ENCODE results near the gene PRTG.
"Not testable (repeated sequence)": the region's sequence is repeated elsewhere in the genome, so short reads cannot be mapped to it uniquely, and the experiment has no call there.

PRTG gene

DNA sequence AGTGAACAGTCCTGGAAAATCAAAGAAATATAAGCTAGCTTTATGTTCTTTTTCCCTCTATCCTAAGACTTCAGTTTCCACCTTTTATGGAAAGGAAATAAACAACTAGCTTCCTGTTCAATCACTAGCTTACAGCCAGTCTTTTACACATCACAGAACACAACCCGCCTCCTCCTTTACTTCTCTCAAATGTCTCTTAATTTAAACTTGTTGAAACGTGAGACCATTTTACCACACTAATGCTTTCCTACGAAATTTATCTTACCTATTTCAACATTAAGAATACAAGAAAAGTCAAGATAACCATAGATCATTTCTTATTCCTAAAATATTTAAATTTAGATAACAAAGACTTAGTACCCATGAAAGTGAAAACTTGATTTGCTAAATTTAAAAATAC lies 6.2 kb downstream of the PRTG start:
- DNase-seq (ENCODE audit: insufficient read length, low spot score) (no peak), FAIRE-seq (no peak)
- TF ChIP-seq PAX5 (IDR thresholded peaks at IDR 0.05; ENCODE audit: insufficient read depth, low read length, severe bottlenecking) (no peak), SPI1 (IDR thresholded peaks at IDR 0.05; ENCODE audit: low read depth, low read length) (no peak), POU2F2 (IDR thresholded peaks at IDR 0.05; ENCODE audit: low read depth, low read length) (no peak), POLR2A (IDR thresholded peaks at IDR 0.05; ENCODE audit: low read depth, low read length) (no peak), POLR2AphosphoS5 (IDR thresholded peaks at IDR 0.05; ENCODE audit: low read depth, low read length) (no peak), TAF1 (IDR thresholded peaks at IDR 0.05; ENCODE audit: low read depth, low read length) (no peak)

DNA sequence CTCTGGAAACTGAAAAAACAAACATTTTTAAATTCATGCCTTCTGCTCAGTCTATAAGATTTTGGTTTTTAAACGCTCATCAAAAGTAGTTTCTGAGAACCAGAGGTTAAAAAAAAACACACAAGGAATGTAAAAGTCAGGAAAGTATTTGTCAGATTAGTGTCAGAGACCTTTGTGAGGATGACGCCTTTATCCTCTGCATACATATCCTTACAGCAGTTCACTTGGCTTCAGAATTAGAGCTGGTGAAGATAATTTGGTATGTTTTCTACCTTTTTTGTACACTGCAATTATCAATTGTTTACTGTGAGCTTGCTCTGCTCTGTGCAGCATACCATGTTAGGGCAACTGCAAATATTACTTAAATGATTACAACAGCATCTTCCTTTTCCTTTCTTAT lies 8.3 kb downstream of the PRTG start:
- DNase-seq (ENCODE audit: insufficient read length, low spot score) (no peak), FAIRE-seq (no peak)
- no peak for TF ChIP-seq POLR2AphosphoS5 (IDR thresholded peaks at IDR 0.05; ENCODE audit: low read depth, low read length)
- TF ChIP-seq TAF1 (IDR thresholded peaks at IDR 0.05; ENCODE audit: low read depth, low read length) = no peak
- TF ChIP-seq POU2F2 (IDR thresholded peaks at IDR 0.05; ENCODE audit: low read depth, low read length) = no peak
- TF ChIP-seq PAX5 (IDR thresholded peaks at IDR 0.05; ENCODE audit: insufficient read depth, low read length, severe bottlenecking) = no peak
- no peak for TF ChIP-seq POLR2A (IDR thresholded peaks at IDR 0.05; ENCODE audit: low read depth, low read length)
- TF ChIP-seq SPI1 (IDR thresholded peaks at IDR 0.05; ENCODE audit: low read depth, low read length) = no peak

DNA sequence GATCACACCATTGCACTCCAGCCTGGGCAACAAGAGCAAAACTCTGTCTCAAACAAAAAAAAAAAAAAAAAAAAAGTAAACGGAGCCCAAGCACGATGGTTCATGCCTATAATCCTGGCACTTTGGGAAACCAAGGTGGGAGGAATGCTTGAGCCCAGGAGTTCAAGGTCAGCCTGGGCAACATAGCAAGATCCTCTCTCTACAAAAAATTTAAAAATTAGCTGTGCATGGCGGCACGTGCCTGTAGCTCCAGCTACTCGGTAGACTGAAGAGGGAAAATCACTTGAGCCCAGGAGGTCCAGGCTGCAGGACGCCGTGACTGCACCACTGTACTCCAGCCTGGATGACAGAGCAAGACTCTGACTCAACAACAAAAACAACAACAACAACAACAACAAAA lies 9.5 kb downstream of the PRTG start:
- DNase-seq (ENCODE audit: insufficient read length, low spot score); FAIRE-seq: not testable (repeated sequence)

DNA sequence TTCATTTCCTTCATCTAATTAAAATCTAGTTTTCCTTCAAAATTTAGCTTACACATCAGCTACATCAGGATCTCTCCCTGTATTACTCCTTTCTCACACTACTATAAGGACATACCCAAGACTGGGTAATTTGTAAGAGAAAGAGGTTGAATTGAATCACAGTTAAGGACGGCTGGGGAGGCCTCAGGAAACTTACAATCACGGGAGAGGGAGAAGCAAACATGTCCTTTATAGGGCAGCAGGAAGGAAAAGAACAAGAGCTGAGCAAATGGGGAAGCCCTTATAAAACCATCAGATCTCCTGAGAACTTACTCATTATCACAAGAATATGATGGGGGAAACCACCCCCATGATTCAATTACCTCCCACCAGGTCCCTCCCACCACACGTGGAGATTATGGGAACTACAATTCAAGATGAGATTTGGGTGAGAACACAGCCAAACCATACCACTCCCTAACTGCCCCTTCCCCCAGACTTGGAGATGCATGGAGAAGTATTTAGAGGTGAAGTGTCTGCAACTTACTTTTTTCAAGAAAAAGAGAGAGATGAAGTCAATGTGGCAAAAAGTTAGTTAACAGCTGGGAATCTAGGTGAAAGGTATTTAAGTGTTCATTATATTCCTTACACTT lies 21.3 kb downstream of the PRTG start:
- TF ChIP-seq TAF1 (IDR thresholded peaks at IDR 0.05; ENCODE audit: low read depth, low read length) = no peak
- TF ChIP-seq POLR2AphosphoS5 (IDR thresholded peaks at IDR 0.05; ENCODE audit: low read depth, low read length) = no peak
- no peak for TF ChIP-seq POLR2A (IDR thresholded peaks at IDR 0.05; ENCODE audit: low read depth, low read length)
- no peak for TF ChIP-seq POU2F2 (IDR thresholded peaks at IDR 0.05; ENCODE audit: low read depth, low read length)
- TF ChIP-seq PAX5 (IDR thresholded peaks at IDR 0.05; ENCODE audit: insufficient read depth, low read length, severe bottlenecking) = no peak
- TF ChIP-seq SPI1 (IDR thresholded peaks at IDR 0.05; ENCODE audit: low read depth, low read length) = no peak
- no peak for DNase-seq (ENCODE audit: insufficient read length, low spot score)
- FAIRE-seq = no peak

DNA sequence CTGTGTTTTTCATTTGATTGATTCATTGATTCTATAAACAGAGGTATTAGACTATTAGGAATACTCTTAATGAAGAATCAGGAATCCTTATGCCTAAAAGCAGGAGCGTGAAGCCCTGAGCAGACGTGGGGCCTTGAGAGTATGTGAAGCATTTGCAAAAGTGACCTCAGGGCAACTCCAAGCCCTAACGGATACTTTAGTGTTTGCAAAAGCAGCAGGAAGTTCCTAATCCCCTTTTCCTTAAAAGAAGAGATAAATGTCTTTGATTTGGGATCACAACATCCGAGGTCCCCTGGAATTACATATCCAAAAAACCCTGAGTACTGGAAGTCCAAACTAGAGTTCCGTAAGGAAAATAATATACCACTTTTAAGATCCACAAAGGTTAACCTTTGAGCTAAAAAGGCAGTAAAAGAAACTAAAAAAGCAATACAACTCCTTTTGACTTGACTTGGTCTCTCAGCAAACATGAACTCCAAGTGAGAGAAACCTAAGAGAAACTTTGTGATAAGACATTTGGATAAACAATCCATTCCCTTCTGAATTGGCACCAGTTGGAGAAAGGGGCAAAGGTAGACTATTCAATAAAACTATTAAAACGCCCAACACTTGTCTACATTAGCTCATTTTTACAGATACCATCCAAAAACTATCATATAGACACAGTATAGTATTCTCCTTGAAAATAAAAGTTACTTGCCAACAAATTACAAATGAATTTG lies 27.4 kb downstream of the PRTG start:
- TF ChIP-seq POLR2A (IDR thresholded peaks at IDR 0.05; ENCODE audit: low read depth, low read length) (no peak), SPI1 (IDR thresholded peaks at IDR 0.05; ENCODE audit: low read depth, low read length) (no peak), POLR2AphosphoS5 (IDR thresholded peaks at IDR 0.05; ENCODE audit: low read depth, low read length) (no peak), TAF1 (IDR thresholded peaks at IDR 0.05; ENCODE audit: low read depth, low read length) (no peak)
- FAIRE-seq (no peak), DNase-seq (ENCODE audit: insufficient read length, low spot score) (no peak)

DNA sequence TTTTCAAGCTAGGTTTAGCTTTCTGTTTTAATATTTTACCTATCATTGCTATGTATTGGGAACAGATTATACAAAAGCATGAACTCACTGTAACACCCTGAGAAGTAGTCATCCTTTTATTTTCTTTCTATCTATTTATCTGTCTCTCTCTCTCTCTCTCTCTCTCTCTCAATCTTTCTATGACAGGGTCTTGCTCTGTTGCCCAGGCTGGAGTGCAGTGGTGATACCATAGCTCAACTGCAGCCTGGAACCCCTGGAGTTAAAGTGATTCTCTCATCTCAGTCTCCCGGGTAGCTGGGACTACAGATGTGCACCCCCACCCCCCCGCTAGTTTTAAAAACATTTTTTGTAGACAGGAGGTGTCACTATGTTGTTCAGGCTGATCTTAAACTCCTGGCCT lies 28.9 kb downstream of the PRTG start:
- DNase-seq (ENCODE audit: insufficient read length, low spot score) (no peak), FAIRE-seq (no peak)
- TF ChIP-seq POLR2A (IDR thresholded peaks at IDR 0.05; ENCODE audit: low read depth, low read length) (no peak), SPI1 (IDR thresholded peaks at IDR 0.05; ENCODE audit: low read depth, low read length) (no peak), TAF1 (IDR thresholded peaks at IDR 0.05; ENCODE audit: low read depth, low read length) (no peak), PAX5 (IDR thresholded peaks at IDR 0.05; ENCODE audit: insufficient read depth, low read length, severe bottlenecking) (no peak), POLR2AphosphoS5 (IDR thresholded peaks at IDR 0.05; ENCODE audit: low read depth, low read length) (no peak), POU2F2 (IDR thresholded peaks at IDR 0.05; ENCODE audit: low read depth, low read length) (no peak)

DNA sequence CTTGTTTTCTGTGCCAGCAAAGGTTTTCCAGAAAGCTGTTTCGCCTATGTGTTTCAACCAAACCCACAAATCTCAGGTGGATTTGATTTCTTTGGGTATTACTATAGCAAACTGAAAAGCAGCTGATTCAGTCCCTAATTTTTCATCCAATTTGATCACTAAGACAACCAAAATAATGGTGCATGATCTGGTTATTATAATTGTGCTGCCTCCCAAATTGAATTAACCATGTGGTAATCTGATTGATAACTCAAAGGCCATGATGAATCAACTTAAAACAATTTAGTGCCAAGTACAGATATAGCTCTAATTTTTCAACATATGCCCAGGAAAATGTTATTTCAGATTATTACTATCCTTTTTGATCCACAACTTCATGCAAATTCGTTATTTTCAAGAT lies 30.6 kb downstream of the PRTG start:
- no peak for FAIRE-seq
- DNase-seq (ENCODE audit: insufficient read length, low spot score) = no peak
- TF ChIP-seq POU2F2 (IDR thresholded peaks at IDR 0.05; ENCODE audit: low read depth, low read length) (no peak), PAX5 (IDR thresholded peaks at IDR 0.05; ENCODE audit: insufficient read depth, low read length, severe bottlenecking) (no peak), POLR2AphosphoS5 (IDR thresholded peaks at IDR 0.05; ENCODE audit: low read depth, low read length) (no peak), TAF1 (IDR thresholded peaks at IDR 0.05; ENCODE audit: low read depth, low read length) (no peak), SPI1 (IDR thresholded peaks at IDR 0.05; ENCODE audit: low read depth, low read length) (no peak)

DNA sequence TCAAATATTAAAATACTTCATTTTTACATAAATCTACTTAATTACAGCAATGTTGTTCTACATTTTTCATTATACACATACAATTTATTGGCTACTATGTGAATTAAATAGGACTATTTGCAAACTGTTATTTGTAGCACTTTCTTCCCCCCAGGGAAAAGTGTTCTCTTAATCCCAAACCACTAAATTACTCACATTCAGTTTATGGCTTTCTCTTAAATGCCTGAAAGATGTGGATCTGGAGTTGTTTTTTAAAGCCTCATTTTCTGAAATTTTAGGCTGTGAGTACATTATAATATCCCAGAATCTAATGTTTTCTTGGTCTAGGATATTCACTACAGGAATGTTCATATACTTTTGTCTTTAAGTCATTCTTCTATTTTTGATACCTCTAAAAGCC lies 32.7 kb downstream of the PRTG start:
- TF ChIP-seq TAF1 (IDR thresholded peaks at IDR 0.05; ENCODE audit: low read depth, low read length) (no peak), POLR2A (IDR thresholded peaks at IDR 0.05; ENCODE audit: low read depth, low read length) (no peak), SPI1 (IDR thresholded peaks at IDR 0.05; ENCODE audit: low read depth, low read length) (no peak), POLR2AphosphoS5 (IDR thresholded peaks at IDR 0.05; ENCODE audit: low read depth, low read length) (no peak), POU2F2 (IDR thresholded peaks at IDR 0.05; ENCODE audit: low read depth, low read length) (no peak), PAX5 (IDR thresholded peaks at IDR 0.05; ENCODE audit: insufficient read depth, low read length, severe bottlenecking) (no peak)
- no peak for DNase-seq (ENCODE audit: insufficient read length, low spot score)
- no peak for FAIRE-seq

DNA sequence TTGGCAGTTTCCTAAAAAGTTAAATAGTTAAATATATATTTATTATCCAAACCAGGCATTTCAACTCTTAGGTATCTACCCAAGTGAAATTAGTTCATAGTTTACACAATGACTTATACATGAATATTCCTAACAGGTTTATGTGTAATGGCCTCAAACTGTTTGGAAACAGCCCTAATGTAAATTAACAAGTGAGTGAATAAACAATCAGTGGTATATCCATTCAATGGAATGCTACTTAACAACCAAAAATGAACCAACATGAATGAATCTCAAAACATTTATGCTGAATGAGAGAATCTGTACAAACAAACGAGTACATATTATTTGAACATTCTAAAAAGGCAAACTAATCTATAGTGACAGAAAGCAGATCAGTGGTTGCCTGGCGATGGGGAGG lies 33.5 kb downstream of the PRTG start:
- FAIRE-seq (no peak), DNase-seq (ENCODE audit: insufficient read length, low spot score) (no peak)
- TF ChIP-seq PAX5 (IDR thresholded peaks at IDR 0.05; ENCODE audit: insufficient read depth, low read length, severe bottlenecking) (no peak), POU2F2 (IDR thresholded peaks at IDR 0.05; ENCODE audit: low read depth, low read length) (no peak), TAF1 (IDR thresholded peaks at IDR 0.05; ENCODE audit: low read depth, low read length) (no peak), POLR2A (IDR thresholded peaks at IDR 0.05; ENCODE audit: low read depth, low read length) (no peak), SPI1 (IDR thresholded peaks at IDR 0.05; ENCODE audit: low read depth, low read length) (no peak), POLR2AphosphoS5 (IDR thresholded peaks at IDR 0.05; ENCODE audit: low read depth, low read length) (no peak)

DNA sequence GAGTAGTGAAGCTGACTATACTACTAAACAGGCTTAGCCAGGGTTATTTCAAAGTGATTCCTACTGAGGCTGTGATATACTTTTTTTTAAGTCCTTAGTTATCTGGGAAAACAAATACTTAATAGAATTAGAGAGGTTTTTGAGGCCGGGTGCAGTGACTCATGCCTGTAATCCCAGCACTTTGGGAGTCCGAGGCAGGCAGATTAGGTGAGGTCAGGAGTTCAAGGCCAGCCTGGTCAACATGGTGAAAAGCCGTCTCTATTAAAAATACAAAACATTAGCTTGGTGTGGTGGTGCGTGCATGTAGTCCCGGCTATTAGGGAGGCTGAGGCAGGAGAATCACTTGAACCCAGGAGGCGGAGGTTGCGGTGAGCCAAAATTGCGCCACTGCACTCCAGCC lies 34.2 kb downstream of the PRTG start:
- no peak for TF ChIP-seq POLR2A (IDR thresholded peaks at IDR 0.05; ENCODE audit: low read depth, low read length)
- TF ChIP-seq PAX5 (IDR thresholded peaks at IDR 0.05; ENCODE audit: insufficient read depth, low read length, severe bottlenecking) = no peak
- TF ChIP-seq POLR2AphosphoS5 (IDR thresholded peaks at IDR 0.05; ENCODE audit: low read depth, low read length) = no peak
- TF ChIP-seq POU2F2 (IDR thresholded peaks at IDR 0.05; ENCODE audit: low read depth, low read length) = no peak
- no peak for TF ChIP-seq TAF1 (IDR thresholded peaks at IDR 0.05; ENCODE audit: low read depth, low read length)
- DNase-seq (ENCODE audit: insufficient read length, low spot score) (no peak), FAIRE-seq (no peak)
